Measurements from ENCODE around the gene NT5DC3.
"Not testable (repeated sequence)": the region's sequence is repeated elsewhere in the genome, so short reads cannot be mapped to it uniquely, and the experiment has no call there.

NT5DC3 gene

GRCh38 chr12:103832048-103832997 lies 8.7 kb downstream of the NT5DC3 start:
- no peak for DNase-seq

GRCh38 chr12:103830730-103831320 lies 10.2 kb downstream of the NT5DC3 start:
- DNase-seq, result no peak

GRCh38 chr12:103830025-103830725 lies 10.9 kb downstream of the NT5DC3 start:
- DNase-seq, result no peak

- no peak for DNase-seq
Measured at GRCh38 chr12:103829092-103829491, 11.9 kb downstream of the NT5DC3 start.

- DNase-seq, result peak in 1 of 2 experiments; percentile 7
Measured at GRCh38 chr12:103827911-103828391, 13.1 kb downstream of the NT5DC3 start.

GRCh38 chr12:103824845-103825244 lies 16.2 kb downstream of the NT5DC3 start:
- DNase-seq, result no peak

- peak in 1 of 2 experiments; percentile 6 for DNase-seq
Measured at GRCh38 chr12:103824290-103824689, 16.7 kb downstream of the NT5DC3 start.

GRCh38 chr12:103823871-103824270 lies 17.2 kb downstream of the NT5DC3 start:
- no peak for DNase-seq

GRCh38 chr12:103821773-103822172 lies 19.3 kb downstream of the NT5DC3 start:
- no peak for DNase-seq

- DNase-seq, result no peak
Measured at GRCh38 chr12:103820881-103821489, 20.0 kb downstream of the NT5DC3 start.

- no peak for DNase-seq
Measured at GRCh38 chr12:103820361-103820760, 20.7 kb downstream of the NT5DC3 start.

- no peak for DNase-seq
Measured at GRCh38 chr12:103819892-103820291, 21.1 kb downstream of the NT5DC3 start.

GRCh38 chr12:103819312-103819711 lies 21.7 kb downstream of the NT5DC3 start:
- DNase-seq, result no peak

- no peak for DNase-seq
Measured at GRCh38 chr12:103817791-103818190, 23.2 kb downstream of the NT5DC3 start.

GRCh38 chr12:103816663-103817062 lies 24.4 kb downstream of the NT5DC3 start:
- no peak for DNase-seq

GRCh38 chr12:103814436-103814835 lies 26.6 kb downstream of the NT5DC3 start:
- DNase-seq, result no peak

GRCh38 chr12:103813949-103814348 lies 27.1 kb downstream of the NT5DC3 start:
- DNase-seq, result no peak

- no peak for DNase-seq
Measured at GRCh38 chr12:103813426-103813825, 27.6 kb downstream of the NT5DC3 start.

GRCh38 chr12:103812789-103813188 lies 28.2 kb downstream of the NT5DC3 start:
- DNase-seq, result no peak

- DNase-seq, result no peak
Measured at GRCh38 chr12:103811791-103812190, 29.2 kb downstream of the NT5DC3 start.

GRCh38 chr12:103810111-103810510 lies 30.9 kb downstream of the NT5DC3 start:
- peak in 1 of 2 experiments; percentile 4 for DNase-seq

- DNase-seq, result not testable (repeated sequence)
Measured at GRCh38 chr12:103809639-103810038, 31.4 kb downstream of the NT5DC3 start.

- DNase-seq, result no peak
Measured at GRCh38 chr12:103809154-103809553, 31.9 kb downstream of the NT5DC3 start.
